ENCODE results near the gene TAP1.
"Not testable (repeated sequence)": the region's sequence is repeated elsewhere in the genome, so short reads cannot be mapped to it uniquely, and the experiment has no call there.

DNA sequence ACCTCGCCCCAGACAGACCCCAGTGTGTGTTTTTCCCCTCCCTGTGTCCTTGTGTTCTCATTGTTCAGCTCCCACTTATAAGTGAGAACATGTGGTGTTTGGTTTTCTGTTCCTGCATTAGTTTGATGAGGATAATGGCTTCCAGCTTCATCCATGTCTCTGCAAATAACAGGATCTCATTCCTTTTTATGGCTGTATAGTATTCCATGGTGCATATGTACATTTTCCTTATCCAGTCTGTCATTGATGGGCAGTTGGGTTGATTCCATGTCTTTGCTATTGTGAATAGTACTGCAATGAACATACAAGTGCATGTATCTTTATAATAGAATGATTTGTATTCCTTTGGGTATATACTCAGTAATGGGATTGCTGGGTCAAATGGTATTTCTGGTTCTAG is 20.4 kb upstream of the TAP1 start:
- not testable (repeated sequence) for TF ChIP-seq ZNF311 (tag by site-specific recombination; IDR thresholded peaks at IDR 0.05; ENCODE audit: borderline replicate concordance); ZNF391 (tag by site-specific recombination; IDR thresholded peaks at IDR 0.05; ENCODE audit: borderline replicate concordance, low read depth); ZNF394 (tag by site-specific recombination; IDR thresholded peaks at IDR 0.05; ENCODE audit: borderline replicate concordance); ZNF654 (tag by site-specific recombination; IDR thresholded peaks at IDR 0.05; ENCODE audit: low read depth); ZNF16 (tag by site-specific recombination; IDR thresholded peaks at IDR 0.05; ENCODE audit: low read depth)
- TF ChIP-seq, protein P1, sequence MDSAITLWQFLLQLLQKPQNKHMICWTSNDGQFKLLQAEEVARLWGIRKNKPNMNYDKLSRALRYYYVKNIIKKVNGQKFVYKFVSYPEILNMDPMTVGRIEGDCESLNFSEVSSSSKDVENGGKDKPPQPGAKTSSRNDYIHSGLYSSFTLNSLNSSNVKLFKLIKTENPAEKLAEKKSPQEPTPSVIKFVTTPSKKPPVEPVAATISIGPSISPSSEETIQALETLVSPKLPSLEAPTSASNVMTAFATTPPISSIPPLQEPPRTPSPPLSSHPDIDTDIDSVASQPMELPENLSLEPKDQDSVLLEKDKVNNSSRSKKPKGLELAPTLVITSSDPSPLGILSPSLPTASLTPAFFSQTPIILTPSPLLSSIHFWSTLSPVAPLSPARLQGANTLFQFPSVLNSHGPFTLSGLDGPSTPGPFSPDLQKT (IDR thresholded peaks at IDR 0.05; ENCODE audit: borderline replicate concordance, low read depth, low read length), result not testable (repeated sequence)
- TF ChIP-seq, protein P2, sequence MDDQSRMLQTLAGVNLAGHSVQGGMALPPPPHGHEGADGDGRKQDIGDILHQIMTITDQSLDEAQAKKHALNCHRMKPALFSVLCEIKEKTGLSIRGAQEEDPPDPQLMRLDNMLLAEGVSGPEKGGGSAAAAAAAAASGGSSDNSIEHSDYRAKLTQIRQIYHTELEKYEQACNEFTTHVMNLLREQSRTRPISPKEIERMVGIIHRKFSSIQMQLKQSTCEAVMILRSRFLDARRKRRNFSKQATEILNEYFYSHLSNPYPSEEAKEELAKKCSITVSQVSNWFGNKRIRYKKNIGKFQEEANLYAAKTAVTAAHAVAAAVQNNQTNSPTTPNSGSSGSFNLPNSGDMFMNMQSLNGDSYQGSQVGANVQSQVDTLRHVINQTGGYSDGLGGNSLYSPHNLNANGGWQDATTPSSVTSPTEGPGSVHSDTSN (CRISPR knock-in tag; IDR thresholded peaks at IDR 0.05), result not testable (repeated sequence)
- TF ChIP-seq, protein P3, sequence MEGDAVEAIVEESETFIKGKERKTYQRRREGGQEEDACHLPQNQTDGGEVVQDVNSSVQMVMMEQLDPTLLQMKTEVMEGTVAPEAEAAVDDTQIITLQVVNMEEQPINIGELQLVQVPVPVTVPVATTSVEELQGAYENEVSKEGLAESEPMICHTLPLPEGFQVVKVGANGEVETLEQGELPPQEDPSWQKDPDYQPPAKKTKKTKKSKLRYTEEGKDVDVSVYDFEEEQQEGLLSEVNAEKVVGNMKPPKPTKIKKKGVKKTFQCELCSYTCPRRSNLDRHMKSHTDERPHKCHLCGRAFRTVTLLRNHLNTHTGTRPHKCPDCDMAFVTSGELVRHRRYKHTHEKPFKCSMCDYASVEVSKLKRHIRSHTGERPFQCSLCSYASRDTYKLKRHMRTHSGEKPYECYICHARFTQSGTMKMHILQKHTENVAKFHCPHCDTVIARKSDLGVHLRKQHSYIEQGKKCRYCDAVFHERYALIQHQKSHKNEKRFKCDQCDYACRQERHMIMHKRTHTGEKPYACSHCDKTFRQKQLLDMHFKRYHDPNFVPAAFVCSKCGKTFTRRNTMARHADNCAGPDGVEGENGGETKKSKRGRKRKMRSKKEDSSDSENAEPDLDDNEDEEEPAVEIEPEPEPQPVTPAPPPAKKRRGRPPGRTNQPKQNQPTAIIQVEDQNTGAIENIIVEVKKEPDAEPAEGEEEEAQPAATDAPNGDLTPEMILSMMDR (tag by site-specific recombination; IDR thresholded peaks at IDR 0.05), result not testable (repeated sequence)
